Measurements from ENCODE around the gene GPR68. TPM values are rescaled to one million over a fixed set of nuclear protein-coding genes. Genes with fewer than 3 reads are reported as not detected.
A peak's percentile ranks its signal among the peaks of the same experiment; 100 is the strongest.
"Not testable (repeated sequence)": the region's sequence is repeated elsewhere in the genome, so short reads cannot be mapped to it uniquely, and the experiment has no call there.

Gene GPR68
- total and polyA plus RNA-seq, 3 experiments from 2014 or later, result 14.2 to 22.7 (median 15.4) TPM

- H3K36me3 ChIP-seq (ENCODE audit: insufficient read depth, low read length), result no peaks in the 10 kb centered on the region
- peak overlapping the region; percentile 58 for H3K27ac ChIP-seq (ENCODE audit: low read depth, low read length)
- H3K4me3 Mint-ChIP-seq, result peak overlapping the region; percentile 58 to 92 (median 85)
- H3K9me3 ChIP-seq (ENCODE audit: low read length), result no peaks in the 10 kb centered on the region
- no peak for DNase-seq
- H3K4me1 ChIP-seq (ENCODE audit: insufficient read depth, low read length), result peaks cover 92% of the 10 kb centered on the region
- peaks cover 81 to 96% (median 88%) of the 10 kb centered on the region in 3 donors for H3K4me1 Mint-ChIP-seq
- no peaks in the 10 kb centered on the region for H3K27me3 ChIP-seq (ENCODE audit: insufficient read depth, low read length, poor library complexity, severe bottlenecking)
- no peaks in the 10 kb centered on the region for H3K9me3 Mint-ChIP-seq
- peak overlapping the region; percentile 87 to 99 (median 98) for H3K27ac Mint-ChIP-seq
- H3K27me3 Mint-ChIP-seq, result peaks cover 0 to 1% of the 10 kb centered on the region in 2 donors
- peaks cover 4 to 12% (median 5%) of the 10 kb centered on the region in 3 donors for H3K36me3 Mint-ChIP-seq
- ChIA-PET POLR2A (interaction anchor here (1.1 to 4.6 kb wide), 7 partner anchors 12 to 40 kb away, joined by 3 to 88 read pairs (median 9); partner anchors contain the start of gene GPR68), CTCF (interaction anchor here (1.0 to 4.3 kb wide), 8 partner anchors 14 to 57 kb away, joined by 3 to 37 read pairs (median 6); partner anchors contain the start of gene GPR68)
- H3K4me3 ChIP-seq (ENCODE audit: low read length), result peak overlapping the region; percentile 29
Observed at GRCh38 chr14:91229005-91229382, 15.5 kb downstream of the GPR68 start.

- Histone ChIP-seq H3K27ac (ENCODE audit: low read depth, low read length) (peak overlapping the region; percentile 58), H3K9me3 (ENCODE audit: low read length) (no peaks in the 10 kb centered on the region), H3K4me1 (ENCODE audit: insufficient read depth, low read length) (peaks cover 97% of the 10 kb centered on the region), H3K36me3 (ENCODE audit: insufficient read depth, low read length) (no peaks in the 10 kb centered on the region), H3K4me3 (ENCODE audit: low read length) (peak overlapping the region; percentile 29), H3K27me3 (ENCODE audit: insufficient read depth, low read length, poor library complexity, severe bottlenecking) (no peaks in the 10 kb centered on the region)
- peaks cover 86 to 100% (median 94%) of the 10 kb centered on the region in 3 donors for H3K4me1 Mint-ChIP-seq
- POLR2A ChIA-PET, result interaction anchor here (0.6 to 4.6 kb wide), 11 partner anchors 11 to 40 kb away, joined by 3 to 88 read pairs (median 5); partner anchors contain the start of gene GPR68
- peak overlapping the region; percentile 16 to 89 (median 85) for H3K4me3 Mint-ChIP-seq
- peak overlapping the region; percentile 87 to 99 (median 98) for H3K27ac Mint-ChIP-seq
- no peaks in the 10 kb centered on the region for H3K9me3 Mint-ChIP-seq
- peaks cover 5 to 16% (median 6%) of the 10 kb centered on the region in 3 donors for H3K36me3 Mint-ChIP-seq
- CTCF ChIA-PET, result interaction anchor here (0.8 to 4.3 kb wide), 12 partner anchors 11 to 58 kb away, joined by 3 to 37 read pairs (median 6); partner anchors contain the start of gene GPR68
- H3K27me3 Mint-ChIP-seq, result peaks cover 0 to 1% of the 10 kb centered on the region in 2 donors
- DNase-seq, result peak; percentile 62 to 91 (median 78)
Observed at GRCh38 chr14:91228112-91229004, 16.1 kb downstream of the GPR68 start.

GRCh38 chr14:91227183-91227628 is 17.3 kb downstream of the GPR68 start:
- CTCF ChIA-PET, result interaction anchor here (0.8 to 4.3 kb wide), 9 partner anchors 12 to 59 kb away, joined by 3 to 37 read pairs (median 6); partner anchors contain the start of gene GPR68
- no peak overlapping the region for H3K4me3 ChIP-seq (ENCODE audit: low read length)
- Mint-ChIP-seq H3K4me3 (peak overlapping the region; percentile 29 to 89 (median 85)), H3K27me3 (peaks cover 0 to 1% of the 10 kb centered on the region in 2 donors), H3K9me3 (no peaks in the 10 kb centered on the region), H3K36me3 (peaks cover 5 to 22% (median 11%) of the 10 kb centered on the region in 3 donors), H3K27ac (peak overlapping the region; percentile 87 to 99 (median 98)), H3K4me1 (peaks cover 90 to 100% (median 98%) of the 10 kb centered on the region in 3 donors)
- POLR2A ChIA-PET, result interaction anchor here (0.8 to 4.6 kb wide), 7 partner anchors 8 to 35 kb away, joined by 3 to 88 read pairs (median 3); partner anchors contain the start of gene GPR68
- peak in 2 of 5 donors; percentile 62 to 64 for DNase-seq
- H3K27me3 ChIP-seq (ENCODE audit: insufficient read depth, low read length, poor library complexity, severe bottlenecking), result no peaks in the 10 kb centered on the region
- peaks cover 88% of the 10 kb centered on the region for H3K4me1 ChIP-seq (ENCODE audit: insufficient read depth, low read length)
- no peaks in the 10 kb centered on the region for H3K36me3 ChIP-seq (ENCODE audit: insufficient read depth, low read length)
- peak overlapping the region; percentile 58 for H3K27ac ChIP-seq (ENCODE audit: low read depth, low read length)
- no peaks in the 10 kb centered on the region for H3K9me3 ChIP-seq (ENCODE audit: low read length)

GRCh38 chr14:91226360-91226759 is 18.1 kb downstream of the GPR68 start:
- not testable (repeated sequence) for H3K27me3 Mint-ChIP-seq; H3K27me3 ChIP-seq (ENCODE audit: insufficient read depth, low read length, poor library complexity, severe bottlenecking); H3K4me3 ChIP-seq (ENCODE audit: low read length); H3K36me3 ChIP-seq (ENCODE audit: insufficient read depth, low read length); H3K9me3 ChIP-seq (ENCODE audit: low read length); H3K9me3 Mint-ChIP-seq
- ChIA-PET POLR2A (interaction anchor here (1.8 to 4.6 kb wide), 2 partner anchors 15 to 19 kb away, joined by 7 to 88 read pairs; partner anchors contain the start of gene GPR68), CTCF (interaction anchor here (0.9 to 4.3 kb wide), 7 partner anchors 11 to 60 kb away, joined by 3 to 37 read pairs (median 6); partner anchors contain the start of gene GPR68)
- Mint-ChIP-seq H3K4me3 (peak overlapping the region; percentile 29 to 89 (median 80)), H3K36me3 (peaks cover 7 to 26% (median 12%) of the 10 kb centered on the region in 3 donors), H3K27ac (peak overlapping the region; percentile 87 to 99 (median 98)), H3K4me1 (peaks cover 90 to 100% (median 95%) of the 10 kb centered on the region in 3 donors)
- peak overlapping the region; percentile 25 for H3K27ac ChIP-seq (ENCODE audit: low read depth, low read length)
- DNase-seq, result peak in 1 of 5 donors; percentile 36
- peaks cover 79% of the 10 kb centered on the region for H3K4me1 ChIP-seq (ENCODE audit: insufficient read depth, low read length)

GRCh38 chr14:91225025-91225424 is 19.5 kb downstream of the GPR68 start:
- Mint-ChIP-seq H3K4me1 (peaks cover 80 to 100% (median 87%) of the 10 kb centered on the region in 3 donors), H3K27me3 (peaks cover 0 to 1% of the 10 kb centered on the region in 2 donors), H3K9me3 (no peaks in the 10 kb centered on the region), H3K36me3 (peaks cover 6 to 33% (median 12%) of the 10 kb centered on the region in 3 donors), H3K27ac (peak overlapping the region in 7 of 8 donors; percentile 26 to 99 (median 98)), H3K4me3 (peak overlapping the region in 2 of 7 donors; percentile 85 to 89)
- CTCF ChIA-PET, result interaction anchor here (1.3 kb wide), 1 partner anchor 23 kb away, joined by 3 read pairs; no protein-coding TSS in a partner anchor
- POLR2A ChIA-PET, result no interaction called here
- Histone ChIP-seq H3K4me3 (ENCODE audit: low read length) (no peak overlapping the region), H3K36me3 (ENCODE audit: insufficient read depth, low read length) (no peaks in the 10 kb centered on the region), H3K27ac (ENCODE audit: low read depth, low read length) (no peak overlapping the region), H3K4me1 (ENCODE audit: insufficient read depth, low read length) (peaks cover 66% of the 10 kb centered on the region), H3K27me3 (ENCODE audit: insufficient read depth, low read length, poor library complexity, severe bottlenecking) (no peaks in the 10 kb centered on the region), H3K9me3 (ENCODE audit: low read length) (no peaks in the 10 kb centered on the region)
- no peak for DNase-seq

- no peak overlapping the region for H3K27ac ChIP-seq (ENCODE audit: low read depth, low read length)
- H3K4me3 Mint-ChIP-seq, result peak overlapping the region in 2 of 7 donors; percentile 13 to 26
- no peaks in the 10 kb centered on the region for H3K27me3 Mint-ChIP-seq
- H3K4me3 ChIP-seq (ENCODE audit: low read length), result no peak overlapping the region
- ChIA-PET POLR2A (interaction anchor here (0.9 kb wide), 1 partner anchor 26 kb away, joined by 3 read pairs; no protein-coding TSS in a partner anchor), CTCF (interaction anchor here (1.2 to 1.4 kb wide), 4 partner anchors 28 to 63 kb away, joined by 3 to 5 read pairs (median 4); no protein-coding TSS in a partner anchor)
- DNase-seq, result no peak
- no peaks in the 10 kb centered on the region for H3K36me3 ChIP-seq (ENCODE audit: insufficient read depth, low read length)
- H3K36me3 Mint-ChIP-seq, result peaks cover 6 to 42% (median 12%) of the 10 kb centered on the region in 3 donors
- H3K27me3 ChIP-seq (ENCODE audit: insufficient read depth, low read length, poor library complexity, severe bottlenecking), result no peaks in the 10 kb centered on the region
- H3K9me3 Mint-ChIP-seq, result no peaks in the 10 kb centered on the region
- H3K4me1 ChIP-seq (ENCODE audit: insufficient read depth, low read length), result peaks cover 48% of the 10 kb centered on the region
- peak overlapping the region; percentile 30 to 89 (median 83) for H3K27ac Mint-ChIP-seq
- H3K4me1 Mint-ChIP-seq, result peaks cover 62 to 87% (median 75%) of the 10 kb centered on the region in 3 donors
- no peaks in the 10 kb centered on the region for H3K9me3 ChIP-seq (ENCODE audit: low read length)
Observed at GRCh38 chr14:91223028-91223783, 21.3 kb downstream of the GPR68 start.

- no peaks in the 10 kb centered on the region for H3K36me3 ChIP-seq (ENCODE audit: insufficient read depth, low read length)
- no peak overlapping the region for H3K4me3 Mint-ChIP-seq
- H3K27me3 ChIP-seq (ENCODE audit: insufficient read depth, low read length, poor library complexity, severe bottlenecking), result no peaks in the 10 kb centered on the region
- peak overlapping the region in 6 of 8 donors; percentile 34 to 84 (median 65) for H3K27ac Mint-ChIP-seq
- H3K4me1 Mint-ChIP-seq, result peaks cover 43 to 68% (median 59%) of the 10 kb centered on the region in 3 donors
- ChIA-PET CTCF (interaction anchor here (1.4 to 2.8 kb wide), 2 partner anchors 44 to 65 kb away, joined by 4 to 10 read pairs; no protein-coding TSS in a partner anchor), POLR2A (no interaction called here)
- no peaks in the 10 kb centered on the region for H3K27me3 Mint-ChIP-seq
- peaks cover 7 to 59% (median 12%) of the 10 kb centered on the region in 3 donors for H3K36me3 Mint-ChIP-seq
- H3K9me3 ChIP-seq (ENCODE audit: low read length), result no peaks in the 10 kb centered on the region
- no peak overlapping the region for H3K27ac ChIP-seq (ENCODE audit: low read depth, low read length)
- peaks cover 28% of the 10 kb centered on the region for H3K4me1 ChIP-seq (ENCODE audit: insufficient read depth, low read length)
- H3K9me3 Mint-ChIP-seq, result no peaks in the 10 kb centered on the region
- DNase-seq, result no peak
- no peak overlapping the region for H3K4me3 ChIP-seq (ENCODE audit: low read length)
Observed at GRCh38 chr14:91221270-91221669, 23.2 kb downstream of the GPR68 start.

All from CD8-positive, alpha-beta memory T cell (primary cell).